ENCODE results near the gene GLUL.

- no peak for TF ChIP-seq EZH2 (IDR thresholded peaks at IDR 0.05; ENCODE audit: borderline replicate concordance, insufficient read depth, low read depth, low read length, poor library complexity, severe bottlenecking)
- TF ChIP-seq CTCF (IDR thresholded peaks at IDR 0.05): no peak
Measured at GRCh38 chr1:182391028-182391361, 595 bp downstream of the GLUL start.

Data from B cell (primary cell).